Measurements from ENCODE around the gene ARHGAP26.

Gene ARHGAP26

DNA sequence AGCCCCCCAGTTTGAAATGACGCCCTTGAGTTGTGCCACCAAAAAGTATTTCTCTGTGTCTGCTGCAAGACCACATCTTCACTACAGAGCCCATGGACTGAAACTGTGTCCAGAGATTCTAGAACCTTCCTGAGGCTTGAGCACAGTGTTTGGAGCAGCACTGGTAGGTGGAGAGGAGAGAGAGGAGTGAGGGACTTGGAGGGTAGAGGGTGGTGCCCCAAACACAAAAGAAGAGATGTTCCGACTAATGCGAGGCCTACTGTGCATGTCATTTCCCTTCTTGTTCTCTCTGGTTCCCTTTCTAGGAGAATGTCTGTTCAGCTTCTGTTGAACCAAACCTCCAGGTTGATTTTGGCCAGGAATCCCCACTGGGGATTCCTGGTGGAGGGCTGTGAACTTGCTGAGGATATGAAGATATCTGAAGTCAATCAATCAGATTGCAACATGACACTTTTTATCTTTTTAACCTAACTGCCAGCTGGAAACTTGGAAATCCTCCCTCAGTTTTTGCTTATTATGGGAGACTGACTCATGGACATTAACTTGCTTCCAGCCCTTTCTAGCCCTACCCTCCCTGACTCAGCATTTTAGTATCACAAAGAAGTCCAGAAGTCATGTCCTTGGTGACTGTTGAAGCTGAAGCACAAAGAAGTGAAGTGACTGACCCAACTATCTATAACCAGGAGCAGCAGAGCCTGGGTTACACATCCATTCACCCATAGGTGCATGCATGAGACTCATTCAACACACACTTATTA is 478.8 kb downstream of the ARHGAP26 start:
- peak; percentile 46 for DNase-seq (ENCODE audit: low spot score)

DNA sequence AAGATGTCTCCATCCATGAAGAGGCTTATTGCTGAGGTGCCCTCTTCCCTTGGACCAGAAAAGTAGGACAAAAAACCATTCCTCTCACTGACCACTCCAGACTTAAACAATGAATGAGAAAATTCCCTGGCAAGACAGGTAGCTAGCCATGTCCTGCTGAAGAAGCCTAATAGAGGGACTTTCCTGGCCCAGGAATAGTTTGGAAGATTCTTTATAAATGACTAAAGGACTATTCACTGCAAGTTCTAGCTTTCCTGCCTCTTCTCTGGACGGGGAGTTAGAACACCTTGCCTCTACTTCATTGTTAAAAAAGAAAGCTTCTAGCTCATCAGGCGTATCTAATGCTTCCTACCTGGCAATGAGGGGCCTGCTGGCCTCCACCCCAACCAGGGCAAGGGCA is 479.7 kb downstream of the ARHGAP26 start:
- no peak for DNase-seq (ENCODE audit: low spot score)

DNA sequence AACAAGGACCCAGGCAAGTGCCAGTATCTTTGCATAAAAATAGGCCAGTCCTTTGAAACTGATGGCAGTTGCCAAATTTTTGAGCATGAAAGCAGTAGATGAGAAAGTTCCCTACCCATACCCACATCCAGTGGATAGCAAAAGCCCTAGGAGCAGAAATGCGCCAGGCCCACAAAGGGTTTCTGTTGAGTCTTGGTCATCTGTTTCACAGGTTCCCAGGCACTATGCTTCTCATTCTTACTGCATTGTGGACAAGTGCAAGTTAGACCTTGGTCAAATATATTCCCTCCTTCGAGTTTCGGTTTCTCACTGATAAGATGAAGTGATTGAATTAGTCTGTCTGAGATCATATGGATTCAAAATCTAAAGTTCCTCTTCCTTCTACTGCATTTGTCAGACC is 481.0 kb downstream of the ARHGAP26 start:
- DNase-seq (ENCODE audit: low spot score): no peak

DNA sequence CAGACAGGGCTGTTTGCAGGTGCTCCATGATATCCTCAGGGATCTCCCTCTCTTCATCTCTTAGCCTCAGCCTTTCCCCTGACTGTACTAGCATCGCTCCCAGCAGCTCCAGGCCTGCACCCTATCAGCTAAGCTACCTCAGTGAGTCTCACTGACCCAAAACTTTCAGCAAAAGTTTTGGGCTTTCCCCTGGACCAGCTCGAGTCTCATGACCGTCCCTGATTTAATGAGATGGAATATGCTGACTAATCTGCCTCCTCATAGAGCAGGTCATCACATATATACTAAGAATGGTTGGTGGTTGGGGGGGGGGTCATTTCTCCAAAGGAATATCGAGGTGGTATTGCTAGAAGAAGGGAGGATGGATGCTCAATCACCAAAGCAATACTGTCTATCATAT is 481.8 kb downstream of the ARHGAP26 start:
- DNase-seq (ENCODE audit: low spot score): no peak

DNA sequence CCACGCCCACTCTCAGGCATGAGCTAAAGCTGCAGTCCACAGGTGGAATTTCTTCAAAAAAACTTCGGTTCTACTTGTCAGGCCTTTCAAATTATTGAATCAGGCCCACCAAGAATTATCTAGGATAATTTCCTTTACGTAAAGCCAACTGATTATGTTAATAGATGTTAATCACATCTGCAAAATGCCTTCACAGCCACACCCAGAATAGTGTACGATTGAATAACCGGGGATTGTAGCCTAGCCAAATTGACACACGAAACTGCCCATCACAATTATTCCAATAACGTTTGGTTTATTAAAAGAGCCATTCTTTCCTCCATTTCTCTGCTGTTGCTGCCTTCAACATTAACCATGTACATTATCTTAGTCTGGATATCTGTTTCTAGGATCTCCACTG is 484.6 kb downstream of the ARHGAP26 start:
- no peak for DNase-seq (ENCODE audit: low spot score)

DNA sequence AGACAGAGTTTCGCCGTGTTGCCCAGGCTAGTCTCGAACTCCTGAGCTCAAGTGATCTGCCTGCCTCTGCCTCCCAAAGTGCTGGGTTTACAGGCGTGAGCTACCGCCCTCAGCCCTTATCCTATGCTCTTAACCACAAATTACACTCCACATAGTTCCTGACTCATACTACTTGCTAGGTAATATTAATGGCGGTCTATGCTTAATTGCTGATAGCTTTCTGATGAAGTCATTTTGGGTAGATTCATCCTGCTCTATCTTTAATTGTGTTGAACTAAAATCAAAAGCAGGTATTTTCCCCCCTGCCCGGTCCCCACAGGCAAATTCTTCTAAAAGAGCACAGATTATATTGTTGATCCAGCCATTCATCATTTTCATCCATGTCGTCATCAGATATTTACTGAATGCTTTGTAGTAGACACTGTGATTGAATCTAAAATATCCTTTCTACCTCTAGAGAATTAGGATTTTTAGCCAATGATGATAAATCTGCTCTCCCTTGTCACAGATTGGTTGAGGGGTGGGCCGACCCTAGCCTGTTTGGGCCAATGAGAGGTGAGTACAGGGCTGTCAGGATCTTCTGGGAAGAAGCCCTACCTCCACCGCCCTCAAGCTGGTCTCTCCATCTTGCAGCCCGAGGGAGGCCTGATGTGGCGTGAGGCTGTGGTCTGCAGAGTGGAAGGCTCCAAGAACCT is 488.5 kb downstream of the ARHGAP26 start:
- DNase-seq (ENCODE audit: low spot score): no peak

DNA sequence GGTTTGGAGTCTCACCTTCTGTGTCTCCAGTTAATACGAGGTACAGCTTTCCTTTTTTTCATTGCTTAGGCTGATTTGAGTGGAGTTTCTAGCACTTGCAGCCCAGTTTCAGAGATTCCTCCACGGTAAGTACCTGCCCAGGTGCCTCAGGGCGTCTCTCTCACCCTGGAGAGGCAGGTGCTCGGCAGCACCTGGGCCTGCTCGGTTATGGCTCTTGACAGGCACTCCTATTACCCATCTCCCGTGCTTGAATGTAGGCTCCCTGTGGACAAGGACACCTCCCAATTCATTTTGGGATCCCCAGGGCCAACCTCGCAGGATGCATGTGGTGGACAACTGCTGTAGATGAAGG is 489.1 kb downstream of the ARHGAP26 start:
- no peak for DNase-seq (ENCODE audit: low spot score)

DNA sequence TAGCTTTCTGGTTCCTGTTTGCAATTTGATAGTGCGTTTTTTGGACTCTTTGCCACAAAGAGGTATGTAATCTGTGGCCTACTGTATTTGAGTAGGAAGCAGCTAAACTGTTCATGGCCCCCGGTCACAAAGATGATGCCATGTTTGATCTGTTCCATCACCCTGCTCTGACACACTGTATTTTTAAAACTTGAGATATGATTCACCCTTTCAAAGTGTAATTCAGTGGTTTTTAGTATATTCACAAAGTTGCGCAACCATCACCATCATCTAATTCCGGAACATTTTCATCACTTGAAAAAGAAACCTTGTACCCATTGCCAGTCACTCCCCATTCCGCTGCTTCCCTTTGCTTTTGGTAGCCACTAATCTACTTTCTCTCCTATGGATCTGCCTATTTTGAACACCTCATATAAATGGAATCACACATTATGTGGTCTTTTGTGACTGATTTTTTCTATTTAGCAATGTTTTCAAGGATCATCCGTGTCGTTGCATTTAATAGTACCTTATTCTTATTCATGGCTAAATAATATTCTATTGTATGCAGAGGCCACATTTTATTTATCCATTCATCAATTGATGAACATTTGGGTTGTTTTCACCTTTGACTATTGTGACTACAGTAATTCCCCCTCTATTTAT is 491.7 kb downstream of the ARHGAP26 start:
- DNase-seq (ENCODE audit: low spot score): no peak

DNA sequence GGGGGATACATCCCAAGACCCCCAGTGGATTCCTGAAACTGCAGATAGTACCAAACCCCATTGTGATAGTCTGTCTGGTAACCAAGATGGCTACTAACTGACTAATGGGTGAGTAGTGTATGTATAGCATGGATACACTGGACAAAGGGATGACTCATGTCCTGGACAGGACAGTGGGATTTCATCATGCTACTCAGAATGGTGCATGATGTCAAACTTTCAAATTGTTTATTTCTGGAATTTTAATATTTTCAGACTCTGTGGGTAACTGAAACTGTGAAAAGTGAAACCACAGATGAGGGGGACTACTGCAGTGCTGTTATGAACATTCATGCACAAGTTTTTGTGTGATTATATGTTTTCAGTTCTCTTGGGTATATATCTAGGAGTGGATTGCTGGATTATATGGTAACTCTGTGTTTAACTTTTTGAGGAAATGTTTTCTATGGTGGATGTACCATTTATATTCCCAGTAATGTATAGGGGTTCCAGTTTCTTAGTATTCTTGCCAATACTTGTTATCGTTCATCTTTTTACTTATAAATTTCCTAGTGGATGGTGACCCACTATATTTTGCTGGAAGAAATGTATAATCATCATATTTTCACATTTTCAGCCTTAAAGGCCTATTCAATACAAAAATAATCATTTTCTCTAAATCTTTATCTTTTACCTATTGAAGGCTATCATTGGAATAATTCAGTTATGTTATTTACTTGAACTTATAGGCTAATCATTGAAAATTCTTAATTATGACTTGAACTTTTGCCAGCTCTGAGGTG is 492.4 kb downstream of the ARHGAP26 start:
- peak; percentile 18 for DNase-seq (ENCODE audit: low spot score)

DNA sequence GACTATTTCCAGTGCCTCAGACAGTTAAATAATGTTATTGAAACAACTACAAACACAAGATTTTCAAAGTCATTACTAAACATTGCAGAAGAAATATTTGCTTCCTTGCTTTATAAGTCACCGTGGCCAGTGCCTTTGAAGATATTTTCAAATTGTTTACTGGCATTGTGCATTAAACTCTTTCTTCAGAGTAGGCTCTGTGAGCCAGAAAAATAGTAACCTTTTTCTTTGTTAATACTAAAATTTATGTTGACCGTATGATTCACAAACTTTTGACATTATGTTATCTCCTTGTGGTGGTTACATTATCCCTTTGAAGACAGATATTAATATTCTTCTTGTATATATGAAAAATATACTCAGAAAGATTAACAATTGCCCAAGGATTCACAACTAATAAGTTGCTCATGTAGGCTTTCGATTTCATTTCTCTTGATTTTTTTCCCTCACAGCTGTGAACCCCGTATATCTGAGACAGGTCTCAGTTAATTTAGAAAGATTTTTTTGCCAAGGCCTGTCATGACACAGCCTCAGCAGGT is 493.2 kb downstream of the ARHGAP26 start:
- DNase-seq (ENCODE audit: low spot score): no peak

DNA sequence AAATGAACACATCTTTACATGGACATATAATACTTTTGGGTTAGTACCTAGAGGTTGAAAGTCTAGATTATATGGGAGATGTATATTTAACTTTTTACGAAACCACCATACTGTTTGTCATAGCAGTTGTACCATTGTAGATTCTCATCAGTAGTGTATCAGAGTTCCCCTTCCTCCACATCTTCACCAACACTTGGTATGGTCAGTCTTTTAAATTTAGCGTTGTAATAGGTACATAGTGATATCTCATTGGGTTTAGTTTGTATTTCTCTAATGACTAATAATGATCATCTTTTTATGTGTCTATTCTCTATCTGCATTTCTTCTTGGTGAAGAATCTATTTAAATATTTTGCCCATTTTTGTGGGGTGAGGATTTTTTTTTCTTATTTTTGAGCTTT is 495.8 kb downstream of the ARHGAP26 start:
- DNase-seq (ENCODE audit: low spot score): no peak

DNA sequence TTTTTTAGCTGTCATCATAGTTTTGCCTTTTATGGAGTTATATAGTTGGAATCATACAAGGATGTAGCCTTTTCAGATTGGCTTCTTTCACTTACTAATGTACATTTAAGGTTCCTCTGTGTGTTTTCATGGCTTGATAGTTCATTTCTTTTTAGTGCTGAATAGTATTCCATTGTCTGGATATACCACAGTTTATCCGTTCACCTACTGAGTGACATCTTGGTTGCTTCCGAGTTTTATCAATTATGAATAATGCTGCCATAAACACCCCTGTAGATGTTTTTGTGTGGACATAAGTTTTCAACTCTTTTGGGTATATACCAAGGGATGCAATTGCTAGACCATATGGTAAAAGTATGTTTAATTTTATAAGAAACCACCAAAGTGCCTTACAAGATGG is 497.0 kb downstream of the ARHGAP26 start:
- DNase-seq (ENCODE audit: low spot score): no peak

DNA sequence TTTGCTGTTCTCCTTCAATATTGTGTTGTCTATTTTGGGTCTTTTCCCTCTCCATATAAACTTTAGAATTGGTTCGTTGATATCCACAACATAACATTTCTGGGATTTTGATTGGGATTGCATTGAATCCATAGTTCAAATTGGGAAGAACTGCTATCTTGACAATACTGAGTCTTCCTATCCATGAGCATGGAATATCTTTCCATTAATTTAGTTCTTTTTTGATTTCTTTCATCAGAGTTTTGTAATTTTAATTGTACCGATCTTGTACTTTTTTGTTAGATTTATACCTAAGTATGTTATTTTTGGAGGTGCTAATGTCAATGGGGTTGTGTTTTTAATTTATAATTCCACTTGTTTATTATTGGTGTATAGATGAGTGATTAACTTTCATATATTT is 498.2 kb downstream of the ARHGAP26 start:
- no peak for DNase-seq (ENCODE audit: low spot score)

DNA sequence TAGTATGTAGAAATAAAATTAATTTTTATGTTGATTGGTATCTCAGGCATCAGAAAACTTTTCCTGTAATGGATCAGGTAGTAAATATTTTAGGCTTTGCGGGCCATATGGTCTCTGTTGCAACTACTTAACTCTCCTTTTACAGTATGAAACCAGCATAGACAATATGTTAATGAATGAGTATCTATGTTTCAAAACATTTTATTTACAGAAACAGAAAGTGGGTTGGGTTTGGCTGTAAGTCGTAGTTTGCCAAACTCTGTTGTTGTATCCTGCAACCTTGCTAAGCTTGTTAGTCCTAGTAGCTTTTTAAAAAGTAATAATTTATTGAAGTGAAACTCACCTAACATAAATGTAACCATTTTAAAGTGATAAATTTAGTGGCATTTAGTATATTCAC is 501.3 kb downstream of the ARHGAP26 start:
- no peak for DNase-seq (ENCODE audit: low spot score)

DNA sequence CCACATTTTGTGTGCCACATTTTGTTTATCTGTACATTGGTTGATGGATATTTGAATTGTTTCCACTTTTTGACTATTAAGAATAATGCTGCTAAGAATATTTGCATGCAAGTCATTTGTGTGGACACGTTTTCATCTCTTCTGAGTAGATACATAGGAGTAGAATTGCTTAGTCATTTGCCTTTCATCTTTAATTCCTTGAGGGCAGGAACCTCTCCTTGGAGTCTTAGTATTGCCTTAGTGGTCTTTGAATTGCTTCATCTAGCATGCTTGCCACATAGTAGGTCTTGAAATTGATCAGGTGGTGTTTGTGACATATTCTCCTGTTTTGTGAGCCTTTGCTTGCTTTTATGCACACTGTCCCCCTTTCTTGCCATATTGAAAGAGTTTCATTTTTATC is 504.8 kb downstream of the ARHGAP26 start:
- DNase-seq (ENCODE audit: low spot score): no peak

DNA sequence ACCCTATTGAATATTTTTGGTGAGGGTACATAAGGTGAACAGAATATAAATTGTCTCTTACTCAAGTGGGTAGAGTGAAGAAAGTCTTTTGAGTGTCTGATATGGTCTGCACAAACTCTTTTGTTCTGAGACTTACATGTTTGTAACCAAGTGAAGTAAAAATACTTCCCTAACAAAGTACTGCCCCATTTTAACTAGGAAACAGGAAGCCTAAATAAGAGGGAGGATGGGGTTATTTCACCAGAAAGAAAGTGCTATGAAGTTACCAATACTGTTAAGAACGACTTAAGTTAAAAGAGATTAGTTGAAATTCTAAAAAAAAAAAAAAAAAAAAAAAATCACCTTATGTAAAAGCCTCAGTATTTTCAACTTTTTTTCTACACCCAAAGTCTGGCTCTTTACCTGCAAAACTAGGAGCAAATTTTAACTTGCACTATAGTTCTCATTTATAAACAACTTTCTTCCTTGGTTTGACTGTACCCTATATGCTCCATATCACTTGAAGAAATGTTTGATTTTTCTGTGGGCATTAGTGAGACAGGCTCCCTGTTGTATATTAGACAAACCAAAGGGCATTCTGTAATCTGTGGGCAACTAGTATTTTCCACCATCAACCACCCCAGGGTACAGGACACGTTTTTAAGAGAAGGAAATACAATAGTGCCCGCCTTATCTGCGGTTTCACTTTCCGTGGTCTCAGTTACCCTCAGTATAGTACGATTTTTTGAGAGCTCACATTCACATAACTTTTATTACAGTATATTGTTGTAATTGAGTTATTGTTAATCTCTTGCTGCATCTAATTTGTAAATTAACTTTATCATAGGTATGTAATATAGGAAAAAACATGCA is 505.6 kb downstream of the ARHGAP26 start:
- no peak for DNase-seq (ENCODE audit: low spot score)

DNA sequence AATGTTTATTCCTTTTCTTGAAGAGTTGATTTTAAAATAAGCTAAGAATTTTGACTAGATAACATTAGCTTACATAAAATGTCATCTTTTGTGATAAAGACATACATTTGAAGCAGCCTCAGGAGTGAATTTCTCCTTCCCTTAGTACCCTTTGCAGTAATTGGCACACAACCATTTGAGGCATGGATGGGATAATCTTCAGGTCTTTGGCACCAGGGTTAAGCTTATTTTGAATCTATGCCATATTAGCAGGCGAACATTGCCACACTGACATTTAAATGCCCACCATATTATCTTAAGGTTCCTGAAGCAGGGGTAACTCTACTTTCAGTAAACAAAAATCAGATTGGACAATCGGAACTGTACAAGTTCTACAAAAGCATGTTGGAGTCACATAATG is 507.4 kb downstream of the ARHGAP26 start:
- DNase-seq (ENCODE audit: low spot score): no peak

Measured in LoVo (cell line).